ENCODE data around the gene ANGPTL4. TPM values are rescaled to one million over a fixed set of nuclear protein-coding genes. Genes with fewer than 3 reads are reported as not detected.

ANGPTL4 gene
- total RNA-seq, 1 donor: 1.1 TPM

- no peak for DNase-seq (ENCODE audit: insufficient read length, low spot score, missing footprints)
- H3K79me2 ChIP-seq (ENCODE audit: insufficient read depth, low read length): peaks cover 79% of the 10 kb centered on the region
- no peak overlapping the region for H3K4me2 ChIP-seq (ENCODE audit: insufficient read depth, low read length)
- H2AFZ ChIP-seq (ENCODE audit: low read length): no peak overlapping the region
- H3K36me3 ChIP-seq (ENCODE audit: insufficient read depth, low read length): no peaks in the 10 kb centered on the region
- H4K20me1 ChIP-seq (ENCODE audit: insufficient read depth, low read length): peaks cover 82% of the 10 kb centered on the region
- H3K27me3 ChIP-seq (ENCODE audit: insufficient read depth, low read length): no peaks in the 10 kb centered on the region
- H3K4me3 ChIP-seq (ENCODE audit: insufficient read depth, low read length): no peak overlapping the region
- peaks cover 20% of the 10 kb centered on the region for H3K4me1 ChIP-seq (ENCODE audit: insufficient read depth, low read length)
- H3K27ac ChIP-seq (ENCODE audit: low read depth, low read length): no peak overlapping the region
- H3K9me3 ChIP-seq (ENCODE audit: low read depth, low read length): no peaks in the 10 kb centered on the region
- TF ChIP-seq CTCF (IDR thresholded peaks at IDR 0.05; ENCODE audit: extremely low read depth, low read depth, low read length): no peak
Measured at GRCh38 chr19:8396185-8396562, 32.2 kb downstream of the ANGPTL4 start.

- peaks cover 77% of the 10 kb centered on the region for H4K20me1 ChIP-seq (ENCODE audit: insufficient read depth, low read length)
- no peak overlapping the region for H3K4me2 ChIP-seq (ENCODE audit: insufficient read depth, low read length)
- no peaks in the 10 kb centered on the region for H3K27me3 ChIP-seq (ENCODE audit: insufficient read depth, low read length)
- H3K4me1 ChIP-seq (ENCODE audit: insufficient read depth, low read length): peaks cover 14% of the 10 kb centered on the region
- peak; percentile 77 for TF ChIP-seq CTCF (IDR thresholded peaks at IDR 0.05; ENCODE audit: extremely low read depth, low read depth, low read length)
- H3K79me2 ChIP-seq (ENCODE audit: insufficient read depth, low read length): peaks cover 74% of the 10 kb centered on the region
- no peaks in the 10 kb centered on the region for H3K36me3 ChIP-seq (ENCODE audit: insufficient read depth, low read length)
- DNase-seq (ENCODE audit: insufficient read length, low spot score, missing footprints): peak; percentile 98
- no peak overlapping the region for H2AFZ ChIP-seq (ENCODE audit: low read length)
- no peaks in the 10 kb centered on the region for H3K9me3 ChIP-seq (ENCODE audit: low read depth, low read length)
- no peak overlapping the region for H3K4me3 ChIP-seq (ENCODE audit: insufficient read depth, low read length)
- H3K27ac ChIP-seq (ENCODE audit: low read depth, low read length): no peak overlapping the region
Measured at GRCh38 chr19:8396563-8397203, 32.7 kb downstream of the ANGPTL4 start.

- H2AFZ ChIP-seq (ENCODE audit: low read length): no peak overlapping the region
- H4K20me1 ChIP-seq (ENCODE audit: insufficient read depth, low read length): peaks cover 71% of the 10 kb centered on the region
- H3K4me1 ChIP-seq (ENCODE audit: insufficient read depth, low read length): peaks cover 9% of the 10 kb centered on the region
- H3K27ac ChIP-seq (ENCODE audit: low read depth, low read length): no peak overlapping the region
- H3K4me3 ChIP-seq (ENCODE audit: insufficient read depth, low read length): no peak overlapping the region
- DNase-seq (ENCODE audit: insufficient read length, low spot score, missing footprints): peak; percentile 86
- no peaks in the 10 kb centered on the region for H3K9me3 ChIP-seq (ENCODE audit: low read depth, low read length)
- TF ChIP-seq CTCF (IDR thresholded peaks at IDR 0.05; ENCODE audit: extremely low read depth, low read depth, low read length): no peak
- H3K79me2 ChIP-seq (ENCODE audit: insufficient read depth, low read length): peaks cover 68% of the 10 kb centered on the region
- no peaks in the 10 kb centered on the region for H3K36me3 ChIP-seq (ENCODE audit: insufficient read depth, low read length)
- no peak overlapping the region for H3K4me2 ChIP-seq (ENCODE audit: insufficient read depth, low read length)
- no peaks in the 10 kb centered on the region for H3K27me3 ChIP-seq (ENCODE audit: insufficient read depth, low read length)
Measured at GRCh38 chr19:8397271-8397670, 33.3 kb downstream of the ANGPTL4 start.

GRCh38 chr19:8397746-8398310 lies 33.9 kb downstream of the ANGPTL4 start:
- H3K79me2 ChIP-seq (ENCODE audit: insufficient read depth, low read length): peaks cover 65% of the 10 kb centered on the region
- peaks cover 9% of the 10 kb centered on the region for H3K4me1 ChIP-seq (ENCODE audit: insufficient read depth, low read length)
- H3K27me3 ChIP-seq (ENCODE audit: insufficient read depth, low read length): no peaks in the 10 kb centered on the region
- H3K27ac ChIP-seq (ENCODE audit: low read depth, low read length): no peak overlapping the region
- no peak for TF ChIP-seq CTCF (IDR thresholded peaks at IDR 0.05; ENCODE audit: extremely low read depth, low read depth, low read length)
- H3K4me3 ChIP-seq (ENCODE audit: insufficient read depth, low read length): no peak overlapping the region
- H4K20me1 ChIP-seq (ENCODE audit: insufficient read depth, low read length): peaks cover 67% of the 10 kb centered on the region
- H3K9me3 ChIP-seq (ENCODE audit: low read depth, low read length): no peaks in the 10 kb centered on the region
- no peak overlapping the region for H3K4me2 ChIP-seq (ENCODE audit: insufficient read depth, low read length)
- peaks cover 2% of the 10 kb centered on the region for H3K36me3 ChIP-seq (ENCODE audit: insufficient read depth, low read length)
- no peak overlapping the region for H2AFZ ChIP-seq (ENCODE audit: low read length)
- DNase-seq (ENCODE audit: insufficient read length, low spot score, missing footprints): peak; percentile 59
